ENCODE measurements around the gene OGFOD3.

OGFOD3 gene

GRCh38 chr17:82445542-82445941 is 27.2 kb upstream of the OGFOD3 start:
- no peak for TF ChIP-seq CTCF (IDR thresholded peaks at IDR 0.05; ENCODE audit: low read depth, low read length, missing control alignments)
- in situ Hi-C loops (cut with HindIII; ENCODE audit: low sequenced_read_pairs) = no loop called here
- no peak for DNase-seq (ENCODE audit: low read depth)
- H3K4me3 ChIP-seq (ENCODE audit: low read depth, low read length) = no peak overlapping the region

GRCh38 chr17:82444941-82445521 is 26.6 kb upstream of the OGFOD3 start:
- in situ Hi-C loops (cut with HindIII; ENCODE audit: low sequenced_read_pairs) = no loop called here
- no peak for TF ChIP-seq CTCF (IDR thresholded peaks at IDR 0.05; ENCODE audit: low read depth, low read length, missing control alignments)
- no peak overlapping the region for H3K4me3 ChIP-seq (ENCODE audit: low read depth, low read length)
- DNase-seq (ENCODE audit: low read depth) = peak; percentile 16

GRCh38 chr17:82444284-82444893 is 26.0 kb upstream of the OGFOD3 start:
- in situ Hi-C loops (cut with HindIII; ENCODE audit: low sequenced_read_pairs) = no loop called here
- H3K4me3 ChIP-seq (ENCODE audit: low read depth, low read length) = no peak overlapping the region
- TF ChIP-seq CTCF (IDR thresholded peaks at IDR 0.05; ENCODE audit: low read depth, low read length, missing control alignments) = no peak
- no peak for DNase-seq (ENCODE audit: low read depth)

- H3K4me3 ChIP-seq (ENCODE audit: low read depth, low read length) = no peak overlapping the region
- TF ChIP-seq CTCF (IDR thresholded peaks at IDR 0.05; ENCODE audit: low read depth, low read length, missing control alignments) = no peak
- in situ Hi-C loops (cut with HindIII; ENCODE audit: low sequenced_read_pairs) = no loop called here
- peak; percentile 16 for DNase-seq (ENCODE audit: low read depth)
Measured at GRCh38 chr17:82443465-82444283, 25.3 kb upstream of the OGFOD3 start.

- no peak for TF ChIP-seq CTCF (IDR thresholded peaks at IDR 0.05; ENCODE audit: low read depth, low read length, missing control alignments)
- in situ Hi-C loops (cut with HindIII; ENCODE audit: low sequenced_read_pairs) = no loop called here
- no peak for DNase-seq (ENCODE audit: low read depth)
- H3K4me3 ChIP-seq (ENCODE audit: low read depth, low read length) = no peak overlapping the region
Measured at GRCh38 chr17:82442643-82443464, 24.5 kb upstream of the OGFOD3 start.
